NCI-H82 treated with DMSO at 0.1 percent for 48 hours (cell line): ENCODE measurements around the gene MILR1.
"Not testable (repeated sequence)": the region's sequence is repeated elsewhere in the genome, so short reads cannot be mapped to it uniquely, and the experiment has no call there.

Experiments
- DNase-seq: peaks from one replicate; lab custom pipeline; 2025; ENCODE audit not compliant: unreplicated experiment; lab: John Stamatoyannopoulos, UW

Gene MILR1

GRCh38 chr17:64466834-64467233, 17.9 kb downstream of the MILR1 start:
- not testable (repeated sequence) for DNase-seq

GRCh38 chr17:64470625-64471024, 21.7 kb downstream of the MILR1 start:
- DNase-seq, result peak; percentile 65

DNA sequence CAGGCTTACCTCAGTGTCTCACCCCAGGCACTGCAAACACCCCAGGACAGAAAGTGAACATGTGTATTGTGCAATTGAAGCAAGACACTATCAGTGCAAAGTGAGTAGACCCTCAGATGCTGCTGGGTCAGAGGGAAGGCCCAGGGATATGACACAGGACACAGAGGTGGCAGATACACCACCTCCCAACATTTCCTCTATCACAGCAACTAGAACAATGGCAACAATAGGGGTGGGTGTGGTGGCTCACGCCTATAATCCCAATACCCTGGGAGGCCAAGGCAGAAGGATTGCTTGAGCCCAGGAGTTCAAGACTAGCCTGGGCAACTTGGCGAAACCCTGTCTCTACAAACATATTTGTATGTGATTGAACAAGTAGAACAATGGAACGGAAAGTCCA, 22.5 kb downstream of the MILR1 start:
- DNase-seq, result no peak

DNA sequence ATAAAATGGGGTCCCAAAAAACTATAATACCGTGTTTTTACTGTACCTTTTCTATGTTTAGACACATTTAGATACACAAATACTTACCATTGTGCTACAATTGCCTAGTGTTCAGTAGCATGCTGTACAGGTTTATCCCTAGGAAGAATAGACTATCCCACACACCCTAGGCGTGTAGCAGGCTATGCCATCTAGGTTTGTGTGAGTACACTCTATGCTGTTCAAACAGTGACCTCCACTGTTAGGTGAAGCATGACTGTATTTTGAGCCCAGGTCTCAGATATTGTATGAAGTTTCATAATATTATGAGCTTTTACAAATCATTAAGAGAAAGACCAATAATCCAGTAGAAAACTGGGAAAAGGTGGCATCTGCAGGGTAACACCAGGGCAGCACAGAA, 23.6 kb downstream of the MILR1 start:
- DNase-seq, result no peak

DNA sequence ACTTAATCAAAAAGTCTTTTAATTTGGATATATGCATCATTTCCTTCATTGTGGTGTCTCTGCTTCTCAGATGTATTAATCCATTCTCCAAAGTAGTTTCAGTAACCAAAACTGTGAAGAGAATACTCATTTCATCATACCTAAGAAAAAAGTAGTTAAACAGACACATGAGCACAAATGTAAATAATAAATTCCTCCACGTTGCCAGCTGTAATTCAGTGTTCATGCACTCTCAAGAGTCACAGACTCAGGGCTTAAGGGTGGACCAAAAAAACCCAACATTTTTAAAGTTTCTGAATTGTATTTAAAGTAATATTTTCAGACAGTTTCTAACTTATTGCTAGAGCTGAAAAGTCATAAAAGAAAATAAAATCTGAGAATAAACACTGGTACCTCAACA, 28.9 kb downstream of the MILR1 start:
- no peak for DNase-seq

- DNase-seq, result no peak
Measured at GRCh38 chr17:64480951-64481350, 32.0 kb downstream of the MILR1 start.

- DNase-seq, result no peak
Measured at GRCh38 chr17:64484380-64484779, 35.5 kb downstream of the MILR1 start.

GRCh38 chr17:64488301-64488700, 39.4 kb downstream of the MILR1 start:
- no peak for DNase-seq

DNA sequence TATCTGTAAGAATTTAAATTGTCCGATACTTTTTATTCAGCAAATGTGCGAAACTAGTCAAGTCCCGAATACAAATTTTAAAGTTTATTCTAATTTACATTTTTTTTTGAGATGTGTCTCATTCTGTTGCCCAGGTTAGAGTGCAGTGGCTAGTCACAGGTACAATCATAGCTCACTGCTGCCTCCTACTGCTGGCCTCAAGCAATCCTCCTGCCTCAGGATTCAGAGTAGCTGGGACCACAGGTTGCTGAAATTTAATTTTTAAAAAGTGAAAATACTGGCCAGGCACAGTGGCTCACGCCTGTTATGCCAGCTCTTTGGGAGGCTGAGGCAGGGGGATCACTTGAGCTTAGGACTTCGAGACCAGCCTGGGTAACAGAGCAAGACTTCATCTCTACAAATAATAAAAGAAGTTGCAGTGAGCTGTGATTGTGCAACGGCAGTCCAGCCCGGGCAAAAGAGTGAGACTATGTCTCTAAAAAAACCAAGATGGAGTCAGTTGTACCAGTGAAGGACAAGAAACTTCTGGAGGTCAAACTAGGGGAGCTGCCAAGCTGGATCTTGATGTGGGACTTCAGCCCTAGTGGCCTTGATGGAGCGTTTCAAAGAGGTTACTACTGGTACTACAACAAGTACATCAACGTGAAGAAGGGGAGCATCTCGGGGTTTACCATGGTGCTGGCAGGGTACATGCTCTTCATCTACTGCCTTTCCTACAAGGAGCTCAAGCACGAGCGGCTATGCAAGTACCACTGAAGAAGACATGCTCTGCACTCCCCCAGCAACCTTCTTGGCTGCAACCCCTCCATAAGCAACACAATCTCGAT, 42.3 kb downstream of the MILR1 start:
- no peak for DNase-seq

- DNase-seq, result no peak
Measured at GRCh38 chr17:64491994-64492393, 43.1 kb downstream of the MILR1 start.

DNA sequence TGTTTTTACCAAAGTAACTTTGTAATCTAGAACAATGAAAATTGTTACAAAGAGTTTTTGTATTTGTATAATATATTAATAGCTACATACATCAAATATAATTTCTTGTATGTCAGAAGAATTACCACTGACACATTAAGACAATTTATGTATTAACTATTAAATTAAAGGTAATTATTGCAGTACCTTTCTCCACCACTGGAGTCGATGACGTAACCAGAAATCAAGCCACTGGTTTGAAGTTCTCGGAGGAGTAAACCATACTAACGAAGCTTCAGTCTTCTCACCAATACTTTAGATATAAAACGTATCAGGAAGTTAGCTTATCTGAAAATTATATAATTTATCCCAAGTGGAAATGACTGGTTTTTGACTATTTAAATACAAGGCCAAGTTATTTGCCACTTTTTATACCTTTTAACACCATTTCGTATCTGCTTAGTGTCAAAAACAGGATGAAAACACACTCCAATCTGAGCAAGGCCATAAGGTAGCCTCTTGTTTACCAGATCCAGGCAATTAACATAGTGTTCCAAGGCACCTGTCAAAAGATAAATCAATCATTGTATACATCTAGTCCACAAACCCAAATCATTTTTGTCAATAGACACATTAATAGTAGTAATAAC, 43.7 kb downstream of the MILR1 start:
- DNase-seq, result no peak

- no peak for DNase-seq
Measured at GRCh38 chr17:64494121-64494520, 45.2 kb downstream of the MILR1 start.

GRCh38 chr17:64495300-64495699, 46.4 kb downstream of the MILR1 start:
- DNase-seq, result not testable (repeated sequence)

GRCh38 chr17:64496348-64496785, 47.5 kb downstream of the MILR1 start:
- no peak for DNase-seq

- DNase-seq, result peak; percentile 80
Measured at GRCh38 chr17:64496786-64497564, 48.1 kb downstream of the MILR1 start, which contains the start of gene POLG2. Gene POLG2 (minus strand): TSS chr17:64497054. CDS start chr17:64496968, 86 bp downstream.

- DNase-seq, result no peak
Measured at GRCh38 chr17:64497565-64498035, 48.7 kb downstream of the MILR1 start.

DNA sequence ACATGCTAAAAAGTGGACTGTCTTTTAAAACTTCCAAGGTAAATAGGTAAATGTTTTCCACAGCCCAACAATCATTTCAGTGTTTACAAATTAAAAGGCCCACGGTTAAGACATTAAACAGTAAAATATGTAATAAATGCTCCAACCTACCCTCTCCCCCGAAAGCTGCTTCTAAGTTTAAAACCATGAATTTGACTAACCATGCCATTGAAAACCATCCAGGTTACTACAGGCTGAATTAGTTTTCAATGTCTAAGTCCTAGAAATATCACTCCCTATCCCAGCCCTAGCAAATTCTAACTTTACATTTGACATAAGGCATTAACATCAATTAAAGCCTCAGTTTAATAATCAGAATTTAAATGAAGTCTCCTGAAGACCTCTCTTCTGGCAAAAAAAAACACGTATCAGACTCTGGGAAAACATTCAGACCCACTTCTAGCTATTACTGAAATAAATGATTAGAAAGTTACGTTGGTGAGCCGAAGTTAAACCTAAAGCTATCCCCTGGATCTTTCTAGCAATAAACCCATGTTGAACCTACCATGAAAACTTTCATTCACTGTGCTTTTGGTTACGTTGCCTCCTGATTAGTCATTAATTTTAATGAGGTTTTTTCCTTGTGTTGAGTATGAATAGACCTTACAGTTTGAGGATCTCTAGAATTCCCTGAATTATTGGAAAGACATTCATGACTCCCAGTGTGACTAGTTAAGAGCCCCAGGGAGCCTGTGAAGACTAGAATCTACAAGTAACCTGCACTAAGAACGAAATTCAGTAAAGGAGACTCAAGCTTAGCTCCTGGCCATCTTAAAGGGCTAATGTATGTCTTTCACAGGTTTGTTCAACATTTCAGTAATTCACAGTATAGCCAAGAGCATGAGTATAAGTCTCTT, 49.6 kb downstream of the MILR1 start:
- no peak for DNase-seq

DNA sequence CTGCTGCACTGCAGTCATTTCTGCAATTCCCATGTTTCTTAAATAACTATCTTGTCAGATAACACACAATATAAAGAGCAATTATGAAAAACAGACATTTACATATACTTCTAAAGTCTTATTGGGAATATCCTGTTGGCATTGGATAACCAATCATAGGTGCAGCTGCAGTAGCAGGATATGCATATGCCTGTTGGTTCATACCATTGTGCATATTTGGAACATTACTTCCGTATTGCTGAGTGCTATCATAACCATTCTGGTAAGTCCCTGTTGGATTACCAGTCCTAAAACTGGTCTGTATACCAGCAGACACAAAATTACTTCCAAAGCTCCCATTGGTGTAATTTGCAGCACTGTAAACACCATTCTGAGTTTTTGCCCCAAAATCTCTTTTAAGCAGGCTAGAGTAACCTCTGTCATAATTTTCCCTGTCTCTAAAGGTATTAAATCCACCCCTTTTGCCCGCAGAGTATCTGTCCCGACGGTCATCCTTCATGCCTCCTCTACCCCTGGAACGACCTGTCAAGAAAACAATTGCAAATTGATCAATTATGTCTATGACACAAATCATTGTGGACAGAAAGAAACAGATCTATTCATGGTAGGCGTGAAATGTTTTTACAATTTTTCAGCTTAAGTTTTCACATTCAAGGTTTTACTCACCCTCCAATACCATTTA, 51.0 kb downstream of the MILR1 start:
- DNase-seq, result no peak

- DNase-seq, result no peak
Measured at GRCh38 chr17:64500487-64500859, 51.6 kb downstream of the MILR1 start.
